IPS-18c (cell line): ENCODE results near the gene LIMS1.
"Not testable (repeated sequence)": the region's sequence is repeated elsewhere in the genome, so short reads cannot be mapped to it uniquely, and the experiment has no call there.

Experiments used
- H3K4me3 ChIP-seq: 2 replicates; pipeline ENCODE4 v1.7.0; 2013; ENCODE audit warnings: low read depth, mild to moderate bottlenecking, low read length, moderate library complexity; ENCODE audit not compliant: insufficient read depth
- H3K9me3 ChIP-seq: one replicate; pipeline ENCODE4 v1.6.1; 2013; ENCODE audit warnings: mild to moderate bottlenecking, low read length, moderate library complexity; ENCODE audit not compliant: control insufficient read depth, insufficient read depth

LIMS1 gene

DNA sequence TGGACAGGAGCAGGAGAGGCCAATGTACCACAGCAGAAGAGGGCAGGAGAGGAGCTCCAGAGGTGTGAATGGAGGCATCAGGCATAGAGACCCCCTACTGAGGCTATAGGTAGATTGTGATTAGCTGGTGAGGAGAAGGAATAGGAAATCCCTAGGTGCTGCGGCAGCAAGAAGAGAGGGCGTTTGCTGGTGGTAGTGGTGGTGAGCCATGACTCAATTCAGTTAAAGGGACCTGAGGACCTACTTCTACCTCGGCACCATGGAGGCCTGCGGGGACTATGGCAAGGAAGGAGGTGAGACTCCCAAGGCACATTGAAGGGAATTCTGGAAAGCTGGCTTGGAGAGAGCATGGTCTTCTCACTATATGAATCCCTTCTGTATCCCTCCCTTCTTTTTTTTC lies 127.2 kb downstream of the LIMS1 start:
- not testable (repeated sequence) for H3K4me3 ChIP-seq

DNA sequence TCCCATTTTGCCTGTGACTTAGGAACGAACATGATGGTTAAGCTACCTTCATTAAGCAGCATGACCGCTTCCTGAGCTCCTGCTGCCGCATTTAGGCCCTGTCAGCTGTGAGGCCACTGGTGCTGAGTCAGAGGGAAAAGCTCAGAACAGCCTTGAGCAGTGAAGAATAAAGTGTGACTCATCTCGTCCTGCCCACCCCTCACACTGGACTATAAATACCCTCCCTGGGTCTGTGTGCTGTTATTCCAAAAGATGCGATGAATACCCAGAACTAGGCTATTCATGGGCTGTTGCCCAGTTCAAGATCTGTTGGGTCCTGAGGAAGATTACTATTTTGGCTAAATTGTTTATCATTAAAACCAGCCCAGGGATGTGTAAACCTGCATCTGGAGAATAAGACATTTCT lies 127.9 kb downstream of the LIMS1 start:
- H3K9me3 ChIP-seq, H3K4me3 ChIP-seq: not testable (repeated sequence)

More for the DNA sequence above, 127.2 kb downstream of the LIMS1 start:
- not testable (repeated sequence) for H3K9me3 ChIP-seq

DNA sequence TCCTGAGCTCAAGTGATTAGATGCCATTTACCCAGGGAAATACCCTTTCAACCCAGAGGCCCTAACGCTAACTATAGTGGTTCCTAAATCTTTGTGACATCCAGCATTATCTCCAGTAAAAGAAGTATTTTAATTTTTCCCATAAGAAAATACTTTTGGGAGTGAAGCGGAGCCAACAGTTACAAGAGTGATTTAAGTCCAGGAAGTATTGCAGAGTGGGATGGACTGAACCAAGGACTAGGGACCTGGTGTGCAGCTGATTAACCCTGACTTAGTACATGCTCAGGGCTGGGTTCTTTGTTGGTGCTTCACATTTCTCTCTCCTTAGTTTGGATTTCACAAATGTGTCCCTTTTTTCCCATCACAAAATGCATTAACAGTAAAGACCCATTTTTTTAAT lies 129.1 kb downstream of the LIMS1 start:
- not testable (repeated sequence) for H3K9me3 ChIP-seq, H3K4me3 ChIP-seq

DNA sequence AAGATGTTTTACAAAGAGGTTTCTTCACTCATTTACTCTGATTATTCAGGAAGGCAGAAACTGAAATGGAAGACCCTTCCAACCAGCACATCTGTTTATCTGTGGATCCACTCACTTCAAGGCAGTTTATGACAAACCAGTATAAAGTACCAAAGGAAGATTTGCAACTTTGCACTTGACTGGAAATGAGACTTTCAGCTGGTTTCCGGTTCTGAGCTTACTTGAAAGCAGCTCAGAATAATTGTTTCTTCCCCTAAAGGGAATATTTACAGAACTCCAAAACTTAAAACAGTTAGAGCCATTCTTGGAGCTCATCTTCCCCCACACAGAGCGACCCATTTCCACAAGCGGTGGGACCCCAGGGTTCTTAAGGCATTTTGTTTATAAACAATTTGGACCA lies 129.8 kb downstream of the LIMS1 start:
- not testable (repeated sequence) for H3K9me3 ChIP-seq, H3K4me3 ChIP-seq

DNA sequence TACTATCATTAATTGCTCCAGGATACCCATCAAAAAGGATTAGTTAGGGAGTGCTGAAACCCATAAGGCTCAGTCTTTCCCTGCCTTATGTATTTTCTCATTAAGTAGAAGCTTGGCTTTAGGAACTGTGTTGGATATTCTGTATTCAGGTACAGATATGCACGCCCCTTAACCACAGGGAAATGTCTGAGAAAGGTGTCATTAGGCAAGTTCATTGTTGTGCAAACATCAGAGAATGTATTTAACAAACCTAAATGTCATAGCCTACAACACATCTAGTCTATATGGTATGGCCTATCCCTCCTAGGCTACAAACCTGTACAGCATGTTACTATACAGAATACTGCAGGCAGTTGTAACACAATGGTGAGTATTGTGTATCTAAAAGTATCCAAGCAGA lies 130.7 kb downstream of the LIMS1 start:
- not testable (repeated sequence) for H3K4me3 ChIP-seq, H3K9me3 ChIP-seq

DNA sequence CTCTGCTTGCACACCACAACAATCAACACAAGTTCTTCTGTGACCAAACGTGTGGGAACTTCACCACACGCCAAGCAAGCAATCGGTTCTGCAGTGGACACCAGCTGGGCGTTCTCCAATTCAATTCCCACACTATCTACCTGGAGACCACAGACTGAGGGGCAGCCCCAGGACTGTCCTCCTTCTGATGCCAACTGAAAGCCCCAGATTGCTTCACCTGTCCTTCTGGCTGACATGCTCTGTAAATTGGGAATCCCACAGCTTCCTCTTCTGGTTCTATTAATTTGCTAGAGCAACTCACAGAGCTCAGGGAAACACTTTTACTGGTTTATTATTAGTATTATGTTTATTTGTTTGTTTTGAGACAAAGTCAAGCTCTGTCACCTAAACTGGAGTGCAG lies 131.7 kb downstream of the LIMS1 start:
- H3K9me3 ChIP-seq, H3K4me3 ChIP-seq: not testable (repeated sequence)

DNA sequence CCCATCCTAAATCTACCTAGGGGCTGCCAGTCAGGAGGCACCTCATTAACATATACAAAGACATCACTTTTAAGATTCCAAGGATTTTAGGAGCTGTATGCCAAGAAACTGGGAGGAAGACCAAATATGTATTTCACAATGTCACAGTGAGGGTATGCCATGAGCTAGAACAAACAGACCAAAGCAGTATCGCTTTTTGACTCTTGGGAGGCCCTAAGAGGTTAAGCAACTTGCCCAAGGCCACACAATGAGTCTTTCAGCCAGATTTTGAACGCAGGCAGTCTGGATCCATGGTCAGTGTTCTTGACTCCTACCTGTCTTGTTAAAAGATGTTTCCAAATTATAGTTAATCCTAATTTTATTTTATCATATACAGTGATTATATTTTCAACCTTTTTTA lies 132.9 kb downstream of the LIMS1 start:
- H3K9me3 ChIP-seq, H3K4me3 ChIP-seq: not testable (repeated sequence)

DNA sequence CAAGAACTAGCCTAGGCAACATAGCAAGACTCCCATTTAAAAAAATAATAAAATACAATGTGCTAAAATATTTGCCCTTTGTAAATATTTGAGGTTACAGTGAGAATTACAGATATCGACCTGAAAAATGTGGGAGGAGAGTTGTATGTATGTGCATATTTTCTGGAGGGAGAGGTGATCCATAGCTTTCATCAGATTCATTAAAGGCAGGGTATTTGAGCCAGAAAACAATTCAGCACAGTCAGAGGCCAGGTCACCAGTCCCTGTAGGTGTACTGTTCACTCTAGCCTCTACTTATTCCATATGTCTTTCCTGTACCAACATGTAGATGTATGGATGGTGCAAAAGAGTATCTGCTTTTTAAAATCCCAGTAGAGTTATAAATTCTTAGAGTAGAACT lies 136.0 kb downstream of the LIMS1 start:
- H3K4me3 ChIP-seq, H3K9me3 ChIP-seq: not testable (repeated sequence)

DNA sequence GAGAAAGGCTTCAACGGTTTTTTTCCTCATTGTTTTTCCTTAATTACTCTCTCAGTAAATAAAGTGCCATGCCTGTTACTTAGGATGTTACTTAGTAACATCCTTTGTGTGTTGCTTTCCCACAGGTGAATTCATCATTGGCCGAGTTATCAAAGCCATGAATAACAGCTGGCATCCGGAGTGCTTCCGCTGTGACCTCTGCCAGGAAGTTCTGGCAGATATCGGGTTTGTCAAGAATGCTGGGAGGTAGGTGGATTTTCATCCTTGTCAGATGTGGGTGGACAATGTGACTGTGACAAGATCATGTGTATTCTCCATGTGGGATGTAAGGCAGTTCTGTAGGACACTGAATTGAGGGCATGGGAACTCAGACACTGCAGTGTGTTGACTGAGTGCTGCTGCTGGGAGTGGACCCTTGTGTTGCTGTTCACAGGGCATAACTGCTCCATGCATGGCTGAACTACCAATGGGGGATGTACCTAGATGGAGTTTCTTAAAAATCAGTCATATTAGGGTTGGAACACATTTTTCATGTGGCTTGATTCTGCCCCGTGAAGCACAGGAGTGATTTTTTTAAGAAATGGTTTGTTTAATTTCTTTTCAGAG lies 138.0 kb downstream of the LIMS1 start:
- H3K9me3 ChIP-seq, H3K4me3 ChIP-seq: not testable (repeated sequence)

DNA sequence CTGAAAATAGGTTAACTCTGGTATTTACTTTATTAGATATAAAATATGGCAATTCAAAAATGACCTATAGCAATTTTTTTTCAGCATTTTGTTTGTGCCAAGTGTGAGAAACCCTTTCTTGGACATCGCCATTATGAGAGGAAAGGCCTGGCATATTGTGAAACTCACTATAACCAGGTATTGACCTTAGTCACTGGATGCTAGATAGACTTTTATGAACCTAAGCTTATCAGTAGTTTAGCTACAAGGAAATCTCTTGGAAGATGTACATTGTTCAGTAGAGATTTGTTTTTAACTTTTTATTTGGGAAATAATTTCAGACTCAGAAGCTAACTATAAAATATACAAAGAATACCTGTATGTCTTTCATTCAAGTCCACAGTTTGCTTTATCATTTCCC lies 142.3 kb downstream of the LIMS1 start:
- H3K9me3 ChIP-seq, H3K4me3 ChIP-seq: not testable (repeated sequence)

DNA sequence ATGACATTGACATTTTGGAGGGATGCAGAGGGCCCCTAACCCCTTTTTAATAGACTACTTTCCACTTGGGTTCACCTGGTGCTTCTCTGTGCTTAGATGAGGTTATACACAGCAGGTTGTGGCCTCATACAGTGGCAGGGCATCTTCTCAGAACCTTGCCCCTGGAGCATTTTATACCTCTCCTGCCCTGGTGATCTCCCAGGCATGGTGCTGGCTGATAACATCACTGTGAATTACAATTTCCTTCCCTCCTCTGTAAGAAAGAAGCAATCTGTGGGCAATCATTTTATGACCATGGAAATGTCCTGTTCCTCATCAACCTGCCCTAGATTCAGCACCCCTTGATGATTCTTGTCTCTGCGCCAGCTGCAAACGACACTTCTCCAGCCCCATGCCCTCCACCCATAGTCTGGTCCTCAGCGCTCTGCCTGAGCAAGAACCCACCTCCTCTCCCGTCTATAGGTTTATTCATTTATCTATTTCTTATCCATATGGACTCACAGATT lies 143.0 kb downstream of the LIMS1 start:
- not testable (repeated sequence) for H3K4me3 ChIP-seq, H3K9me3 ChIP-seq

DNA sequence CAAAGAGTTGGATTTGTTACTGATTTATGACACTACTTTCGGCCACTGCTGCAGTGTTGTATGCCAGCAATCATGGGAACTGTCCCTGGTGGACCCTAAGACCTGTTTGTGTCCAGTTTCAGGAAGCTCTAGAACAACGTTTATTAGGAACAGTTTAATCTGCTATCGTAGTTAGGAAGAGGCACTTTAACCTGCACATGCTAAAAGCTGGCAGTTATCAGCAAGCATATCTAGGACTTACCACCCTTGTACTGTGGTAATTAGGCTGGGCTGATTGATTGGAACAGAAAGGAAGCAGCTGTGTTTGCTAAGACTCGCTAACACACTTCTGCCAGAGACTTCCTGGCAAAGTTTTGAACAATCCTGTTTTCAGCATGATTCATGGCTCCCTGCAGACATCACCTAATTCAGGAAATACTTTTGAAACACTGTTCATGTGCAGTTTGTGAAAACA lies 144.0 kb downstream of the LIMS1 start:
- H3K9me3 ChIP-seq, H3K4me3 ChIP-seq: not testable (repeated sequence)

DNA sequence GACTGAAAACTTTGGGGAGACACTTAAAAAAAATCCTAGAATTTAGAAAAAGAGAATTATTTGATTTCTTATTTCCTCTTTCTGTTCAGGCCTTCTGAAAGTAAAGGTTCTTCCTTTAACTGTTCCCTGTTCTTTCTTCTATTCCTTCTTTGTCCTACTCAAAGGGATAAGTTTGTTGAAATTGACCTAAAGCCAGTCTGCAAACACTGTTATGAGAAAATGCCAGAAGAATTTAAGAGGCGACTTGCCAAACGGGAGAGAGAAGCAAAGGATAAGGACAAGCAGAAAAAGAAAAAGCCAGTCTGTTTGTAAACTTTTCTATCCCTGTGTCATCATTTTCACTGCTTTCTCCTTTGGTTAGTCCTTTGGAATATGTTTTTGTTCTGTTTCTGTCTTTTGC lies 146.5 kb downstream of the LIMS1 start:
- not testable (repeated sequence) for H3K4me3 ChIP-seq, H3K9me3 ChIP-seq

DNA sequence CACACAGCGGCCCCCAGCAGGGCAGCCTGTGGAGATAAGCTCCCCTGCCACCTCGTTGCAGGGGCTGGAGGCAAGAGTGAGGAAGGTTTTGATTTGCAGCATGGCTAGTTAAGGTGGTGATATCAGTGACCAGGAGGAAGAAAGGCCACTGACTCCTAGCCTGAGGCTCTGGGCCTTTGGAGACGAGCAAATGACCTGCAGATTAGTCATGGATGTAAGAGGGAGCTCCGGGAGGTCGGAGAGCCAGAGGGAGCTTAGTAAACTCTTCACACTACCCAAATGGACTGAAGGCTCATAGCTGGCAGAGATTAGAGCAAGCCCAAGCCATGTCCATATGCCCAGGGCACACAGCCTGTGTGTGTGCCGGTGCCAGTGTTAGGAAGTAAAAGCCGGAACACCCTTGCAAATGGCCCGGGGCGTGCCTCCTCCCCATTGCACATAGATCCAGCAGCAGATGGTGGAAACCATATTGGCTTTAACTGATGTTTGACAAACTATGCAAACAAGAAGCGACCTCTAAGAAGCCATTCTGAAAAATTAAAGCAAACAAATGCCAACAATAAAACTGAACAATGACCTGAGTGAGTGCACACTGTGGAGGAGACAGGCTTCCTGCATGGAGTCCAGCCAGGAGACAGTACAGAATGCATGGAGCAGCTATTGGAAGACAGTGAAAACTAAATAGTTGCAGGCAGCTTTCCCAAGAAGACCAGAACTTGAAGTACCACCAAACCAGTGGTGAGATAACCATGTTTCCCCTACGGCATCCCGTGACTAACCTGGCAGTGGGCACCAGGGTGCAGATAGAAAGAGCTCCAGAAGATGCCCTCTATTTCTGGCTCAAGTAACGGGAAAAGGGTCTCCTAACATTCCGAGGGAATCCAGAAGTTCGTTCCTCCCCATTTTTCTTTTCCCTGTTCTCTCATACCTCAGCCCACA lies 154.8 kb downstream of the LIMS1 start:
- not testable (repeated sequence) for H3K4me3 ChIP-seq

DNA sequence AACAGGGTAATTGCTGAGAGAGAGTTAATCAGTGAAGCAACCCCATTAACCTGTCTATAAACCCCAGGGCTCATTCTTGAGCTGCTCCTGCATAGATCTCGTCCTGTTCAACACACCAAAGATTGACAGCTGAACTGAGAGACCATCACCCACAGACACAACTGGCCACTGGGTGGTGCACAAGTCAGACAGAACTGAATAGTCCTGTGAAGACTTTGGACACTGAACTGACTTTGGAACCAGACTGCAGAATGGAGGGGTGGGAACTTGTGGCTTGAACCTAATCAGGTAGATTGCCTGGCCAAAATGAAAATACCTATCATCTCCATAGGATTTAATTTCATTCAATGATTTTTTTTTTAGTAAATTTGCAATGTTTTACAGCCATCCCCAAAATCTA lies 155.7 kb downstream of the LIMS1 start:
- not testable (repeated sequence) for H3K9me3 ChIP-seq, H3K4me3 ChIP-seq

More for the DNA sequence above, 154.8 kb downstream of the LIMS1 start:
- not testable (repeated sequence) for H3K9me3 ChIP-seq

DNA sequence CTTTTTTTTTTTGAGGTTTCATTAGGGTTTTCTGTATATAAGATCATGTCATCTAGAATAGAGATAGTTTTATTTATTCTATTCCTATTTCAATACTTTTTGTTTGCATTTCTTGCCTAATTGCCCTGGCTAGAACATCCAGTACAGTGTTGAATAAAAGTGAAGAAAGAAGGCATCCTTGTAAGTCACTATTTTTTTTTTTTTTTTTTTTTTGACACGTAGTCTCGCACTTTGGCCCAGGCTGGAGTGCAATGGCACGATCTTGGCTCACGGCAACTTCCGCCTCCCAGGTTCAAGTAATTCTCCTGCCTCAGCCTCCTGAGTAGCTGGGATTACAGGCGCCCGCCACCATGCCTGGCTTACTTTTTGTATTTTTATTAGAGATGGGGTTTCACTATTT lies 157.2 kb downstream of the LIMS1 start:
- Histone ChIP-seq H3K4me3 (no peak overlapping the region), H3K9me3 (no peaks in the 10 kb centered on the region)

DNA sequence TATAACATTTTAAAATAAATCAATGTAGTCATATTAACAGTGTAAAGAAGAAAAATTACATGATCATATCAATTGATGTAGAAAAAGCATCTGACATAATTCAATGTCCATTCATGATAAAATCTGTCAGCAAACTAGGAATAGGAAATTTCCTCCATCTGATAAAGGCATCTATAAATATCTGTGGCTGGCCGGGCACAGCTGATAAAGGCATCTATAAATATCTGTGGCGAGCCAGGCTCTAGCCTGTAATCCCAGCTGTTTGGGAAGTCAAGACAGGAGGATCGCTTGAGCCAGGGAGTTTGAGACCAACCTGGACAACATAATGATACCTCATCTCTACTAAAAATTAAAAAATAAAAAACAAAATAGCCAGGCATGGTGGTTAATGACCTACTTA lies 166.9 kb downstream of the LIMS1 start:
- Histone ChIP-seq H3K4me3 (no peak overlapping the region), H3K9me3 (no peaks in the 10 kb centered on the region)

DNA sequence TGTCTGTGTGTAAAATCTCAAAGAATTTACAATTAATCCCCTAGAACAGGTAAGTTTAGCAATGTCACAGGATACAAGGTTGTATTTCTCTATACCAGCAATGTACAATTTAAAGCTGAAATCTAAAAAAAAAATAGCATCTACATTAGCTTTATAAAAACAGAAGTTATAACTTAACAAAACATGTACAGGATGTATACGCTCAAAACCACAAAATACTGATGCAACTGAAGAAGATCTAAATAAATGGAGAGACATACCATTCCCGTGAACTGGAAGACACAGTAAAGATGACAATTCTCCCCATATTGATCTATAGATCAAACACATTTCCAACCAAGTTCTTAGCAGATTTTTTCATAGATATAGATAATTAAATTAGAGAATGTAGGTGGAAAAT lies 167.5 kb downstream of the LIMS1 start:
- H3K9me3 ChIP-seq, result no peaks in the 10 kb centered on the region
- H3K4me3 ChIP-seq, result no peak overlapping the region
